Measurements from ENCODE around the gene RHCG.

RHCG gene

GRCh38 chr15:89444241-89445225, 51.9 kb downstream of the RHCG start:
- DNase-seq (ENCODE audit: low spot score): no peak

DNA sequence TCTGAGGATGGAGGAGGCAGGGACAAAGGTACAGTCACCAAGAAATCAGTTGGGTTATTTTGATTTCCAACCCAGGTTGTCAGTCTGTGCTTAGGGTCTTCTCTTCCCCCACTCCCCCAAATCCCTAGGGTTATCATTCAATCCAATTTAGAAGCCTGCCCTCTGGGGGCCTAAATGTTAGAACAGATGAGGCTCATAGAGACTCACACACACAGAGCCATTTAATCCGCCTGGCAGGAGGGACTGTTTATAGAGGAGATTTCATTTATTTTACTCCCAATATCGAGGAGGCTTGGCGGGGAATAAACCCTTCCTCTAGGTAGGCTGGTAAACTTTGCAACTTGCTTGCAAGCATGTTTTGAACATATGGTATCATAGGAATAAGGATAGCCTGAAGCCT, 52.8 kb downstream of the RHCG start:
- DNase-seq (ENCODE audit: low spot score): no peak

- DNase-seq (ENCODE audit: low spot score): peak; percentile 78
Measured at GRCh38 chr15:89442671-89443307, 53.6 kb downstream of the RHCG start.

GRCh38 chr15:89442155-89442554, 54.2 kb downstream of the RHCG start:
- no peak for DNase-seq (ENCODE audit: low spot score)

- DNase-seq (ENCODE audit: low spot score): no peak
Measured at GRCh38 chr15:89441295-89441812, 55.0 kb downstream of the RHCG start.

DNA sequence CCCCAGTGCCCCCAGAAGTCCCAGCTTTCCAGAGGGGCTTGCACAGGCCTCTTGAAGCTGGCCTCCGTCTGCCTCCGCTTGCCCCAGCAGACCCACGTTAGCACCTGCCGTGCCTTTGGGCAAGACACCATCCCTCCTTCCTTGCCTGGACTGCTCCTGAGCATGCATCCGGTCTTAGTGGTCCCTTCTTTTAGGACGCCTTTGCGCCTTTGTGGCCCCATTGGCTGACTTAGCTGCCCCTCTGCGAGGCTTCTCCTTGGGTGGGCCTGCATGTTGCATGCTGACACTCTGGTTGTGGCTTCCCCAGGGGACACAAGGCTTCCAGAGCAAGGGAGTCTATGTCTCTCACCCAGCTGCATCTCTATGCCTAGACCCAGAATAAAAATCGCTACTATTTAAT, 56.6 kb downstream of the RHCG start:
- no peak for DNase-seq (ENCODE audit: low spot score)

DNA sequence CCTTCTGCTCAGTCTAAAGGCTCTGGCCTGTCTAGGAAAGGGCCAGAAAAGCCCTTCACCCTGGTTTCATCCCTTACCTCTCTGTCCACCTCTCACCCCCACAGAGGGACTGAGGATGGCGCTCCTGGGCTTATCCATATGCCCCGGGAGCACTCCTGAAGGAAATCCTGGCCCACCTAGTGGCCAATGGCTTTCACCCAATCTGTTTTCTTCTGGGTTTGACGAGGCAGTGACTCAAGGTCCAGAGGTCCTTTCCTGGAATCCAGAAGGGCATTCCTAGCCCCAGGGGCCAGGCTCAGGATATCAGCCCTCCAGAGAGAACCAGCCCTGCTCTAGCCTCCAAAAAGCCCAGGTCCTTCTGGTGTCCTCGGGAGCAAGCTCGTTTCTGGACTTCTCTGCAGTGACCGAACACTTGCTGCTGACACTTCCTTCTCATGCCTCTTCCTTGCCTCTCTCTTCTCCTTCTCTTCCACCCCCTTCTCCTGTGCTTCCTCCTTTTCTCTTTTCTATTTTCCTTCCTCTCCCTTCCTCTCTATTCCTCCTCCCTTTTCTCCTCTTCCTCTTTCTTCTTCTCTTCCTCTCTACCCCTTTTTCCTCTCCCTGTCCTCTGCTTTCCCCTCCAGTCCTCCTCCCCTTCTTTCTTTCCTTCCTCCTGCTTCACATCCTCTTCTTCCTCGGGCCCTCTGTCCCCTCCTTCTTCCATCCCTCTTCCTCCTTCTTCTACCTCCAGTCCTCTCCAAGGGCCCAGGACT, 59.6 kb downstream of the RHCG start:
- DNase-seq (ENCODE audit: low spot score): no peak

GRCh38 chr15:89435362-89435761, 61.0 kb downstream of the RHCG start:
- DNase-seq (ENCODE audit: low spot score): no peak

DNA sequence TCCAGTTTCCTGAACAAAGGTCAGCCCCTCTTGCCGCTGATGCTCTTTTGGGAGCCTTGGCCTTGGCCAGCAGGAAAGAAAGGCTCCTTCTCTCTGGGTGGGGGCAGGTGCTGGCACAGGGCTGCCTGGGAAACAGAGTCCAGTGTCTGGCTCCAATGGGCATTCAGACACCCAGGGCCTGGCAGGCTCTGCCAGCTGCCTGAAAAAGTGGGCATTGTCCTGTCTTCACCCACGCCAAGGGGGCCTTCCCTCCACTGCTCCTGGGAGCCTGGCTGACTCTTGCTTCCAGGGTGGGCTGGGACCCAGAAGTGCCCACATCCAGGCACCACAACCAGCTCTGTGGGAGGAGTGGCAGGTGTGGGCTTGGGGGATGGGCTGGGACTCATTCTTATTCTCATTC, 62.7 kb downstream of the RHCG start:
- DNase-seq (ENCODE audit: low spot score): no peak

DNA sequence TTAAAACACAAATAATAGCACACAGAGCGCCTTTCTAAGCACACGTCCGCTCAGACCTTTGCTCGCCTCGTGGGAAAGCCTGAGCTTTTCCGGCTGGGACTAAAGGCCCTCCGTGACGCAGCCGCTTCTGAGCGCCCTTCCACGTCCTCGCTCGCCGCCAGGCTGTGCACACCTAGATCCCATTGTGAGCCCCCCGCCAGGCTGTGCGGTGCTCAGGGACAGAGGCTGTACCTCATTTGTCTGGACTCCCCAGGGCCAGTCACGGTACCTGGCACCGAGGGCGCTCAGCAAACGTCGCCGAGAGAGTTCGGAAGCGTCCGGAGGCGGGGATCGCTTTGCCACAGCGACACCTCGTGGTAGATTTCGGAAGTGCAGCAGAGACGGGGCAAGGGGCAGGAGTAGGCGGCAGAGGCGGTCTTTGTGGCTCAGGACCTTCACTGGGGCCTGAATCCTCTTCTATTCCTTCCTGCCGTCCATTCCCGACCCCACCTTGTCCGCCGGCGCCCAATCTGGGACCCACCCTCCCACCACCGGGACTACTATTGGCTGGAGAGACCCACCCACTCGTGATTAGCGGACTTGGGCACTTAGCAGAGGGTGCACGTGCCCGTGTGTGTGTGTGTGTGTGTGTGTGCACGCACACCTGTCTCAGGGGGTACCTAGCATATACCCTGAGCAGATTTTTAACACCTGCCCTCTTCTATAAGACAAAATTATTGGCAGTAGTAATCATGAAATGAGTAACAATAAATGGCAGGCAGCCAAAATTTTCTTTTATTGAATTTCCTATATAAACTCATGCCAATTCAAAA, 65.6 kb downstream of the RHCG start:
- DNase-seq (ENCODE audit: low spot score): peak; percentile 93

DNA sequence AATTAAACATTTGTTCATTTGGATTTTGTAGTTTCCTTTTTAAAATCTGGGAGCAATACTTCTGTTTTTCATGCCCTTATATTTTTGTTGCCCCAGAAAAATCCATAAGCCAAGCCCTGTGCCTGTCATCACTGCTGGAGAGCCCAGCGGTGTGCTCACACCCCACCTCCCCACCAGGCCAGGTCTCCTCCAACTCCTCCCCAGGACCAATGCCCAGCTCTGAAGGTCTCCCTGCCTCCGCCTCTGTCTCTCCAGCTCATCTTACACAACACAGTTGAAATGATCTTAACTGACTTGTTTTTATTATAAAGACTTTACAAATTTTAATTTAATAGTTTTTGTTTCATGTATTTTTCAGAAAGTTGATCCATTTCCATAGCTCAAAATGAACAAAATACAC, 66.4 kb downstream of the RHCG start:
- no peak for DNase-seq (ENCODE audit: low spot score)

DNA sequence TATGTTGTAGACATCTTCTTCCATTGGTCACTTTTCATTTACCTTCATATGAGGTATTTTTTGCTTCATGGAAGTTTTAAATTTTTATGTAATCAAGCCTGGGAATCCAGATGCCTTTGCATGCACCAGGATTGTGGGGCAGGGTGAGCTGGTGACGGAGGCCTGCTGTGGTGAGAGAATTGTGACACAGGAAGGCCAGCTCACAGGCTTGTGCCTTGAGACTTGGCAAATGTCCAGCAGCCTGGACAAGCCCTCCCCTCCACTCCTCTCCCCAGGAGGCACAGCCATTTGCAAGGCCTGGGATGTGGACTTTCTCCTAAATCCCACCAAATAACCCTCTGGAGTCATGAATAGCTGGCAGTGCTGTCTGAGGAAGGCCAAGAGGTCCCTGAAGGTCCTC, 67.4 kb downstream of the RHCG start:
- DNase-seq (ENCODE audit: low spot score): no peak

- DNase-seq (ENCODE audit: low spot score): no peak
Measured at GRCh38 chr15:89428246-89428645, 68.1 kb downstream of the RHCG start.

DNA sequence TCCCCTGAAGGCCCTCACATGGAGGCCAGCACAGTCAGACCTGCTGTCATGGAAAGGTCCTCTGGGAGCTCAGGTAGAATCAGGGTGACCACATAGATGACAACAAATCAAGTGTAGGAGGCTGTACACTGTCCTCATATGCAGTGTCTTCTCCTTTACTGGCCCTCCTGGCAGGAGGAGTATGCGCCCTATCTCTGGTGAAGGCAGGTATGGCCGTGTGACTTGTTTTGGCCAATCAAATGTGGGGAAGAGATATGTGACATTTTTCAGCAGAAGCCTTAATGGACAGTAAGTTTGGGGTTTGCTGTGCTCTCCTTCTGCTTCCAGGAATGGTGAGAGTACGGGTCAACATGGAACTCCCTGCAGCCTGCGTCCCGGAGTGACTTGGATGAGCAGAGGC, 69.9 kb downstream of the RHCG start:
- DNase-seq (ENCODE audit: low spot score): no peak

- no peak for DNase-seq (ENCODE audit: low spot score)
Measured at GRCh38 chr15:89423981-89424380, 72.4 kb downstream of the RHCG start.
